Measurements from ENCODE around the gene CRIM1. TPM values are rescaled to one million over a fixed set of nuclear protein-coding genes. Genes with fewer than 3 reads are reported as not detected.

The CRIM1 gene
- total RNA-seq, 1 experiment from 2014 or later, result 21.4 TPM

DNA sequence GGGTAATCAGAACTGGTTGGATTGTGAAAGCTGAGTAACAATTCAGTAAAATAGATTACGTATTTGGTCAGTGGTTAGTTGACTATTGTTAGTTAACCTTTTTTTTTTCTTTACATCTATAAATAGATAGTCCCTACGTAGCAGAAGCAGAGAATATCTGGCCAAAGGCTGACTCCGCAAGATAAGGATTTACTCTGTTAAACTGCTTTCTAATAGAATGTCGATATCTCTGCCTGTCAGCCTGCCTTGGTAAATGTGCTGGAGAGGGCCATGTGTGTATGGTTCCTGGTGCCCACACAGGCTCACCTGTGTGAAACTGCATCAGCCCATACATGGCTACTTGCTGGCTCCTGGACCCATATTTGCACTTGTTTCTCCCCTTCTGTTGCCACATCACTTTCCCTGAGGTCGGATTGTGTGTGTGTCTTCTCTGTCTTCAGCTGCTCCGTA is 94.4 kb downstream of the CRIM1 start:
- DNase-seq, result no peak
- Histone ChIP-seq H3K36me3 (replicated peaks; ENCODE audit: control insufficient read depth, insufficient read depth, low read length) (peaks cover 4% of the 10 kb centered on the region), H3K4me3 (ENCODE audit: insufficient read depth, low read depth, low read length) (no peak overlapping the region), H3K27me3 (ENCODE audit: control insufficient read depth, insufficient read depth, low read length) (no peaks in the 10 kb centered on the region)

DNA sequence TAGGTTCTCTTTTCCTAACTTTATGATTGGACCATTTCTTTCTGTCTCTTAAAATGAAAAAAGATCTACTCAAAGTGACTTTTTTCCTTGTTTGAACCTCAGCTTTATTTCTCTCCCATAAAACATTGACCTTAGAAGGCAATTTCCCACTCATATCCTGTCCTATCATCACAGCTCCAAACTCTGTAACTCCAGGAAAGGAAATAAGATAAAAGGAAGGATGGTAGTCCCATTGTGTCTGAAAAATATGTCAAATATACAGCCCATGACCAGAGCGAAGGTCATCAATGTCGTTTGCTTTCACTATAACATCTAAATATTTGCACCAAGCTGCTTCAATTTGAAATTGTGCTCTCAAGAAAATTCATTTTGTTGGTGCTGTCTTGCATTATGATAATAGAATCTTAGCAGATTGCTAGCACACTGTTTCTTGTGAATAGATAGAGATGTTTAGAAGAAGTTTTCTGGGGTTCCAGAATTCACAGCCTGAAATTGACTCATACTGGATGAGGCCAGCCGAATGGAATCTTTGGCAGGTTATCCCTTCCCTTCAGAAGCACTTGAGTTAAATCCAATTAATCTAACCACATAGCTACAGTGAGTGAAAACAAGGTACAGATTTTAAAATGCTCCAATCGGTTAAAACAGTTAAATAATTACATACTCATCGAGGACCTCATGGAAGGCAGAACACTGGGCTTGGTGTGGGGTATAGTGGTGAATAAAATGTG is 95.1 kb downstream of the CRIM1 start:
- Histone ChIP-seq H3K36me3 (replicated peaks; ENCODE audit: control insufficient read depth, insufficient read depth, low read length) (peaks cover 3% of the 10 kb centered on the region), H3K4me3 (ENCODE audit: insufficient read depth, low read depth, low read length) (no peak overlapping the region), H3K27me3 (ENCODE audit: control insufficient read depth, insufficient read depth, low read length) (no peaks in the 10 kb centered on the region)
- DNase-seq, result no peak

DNA sequence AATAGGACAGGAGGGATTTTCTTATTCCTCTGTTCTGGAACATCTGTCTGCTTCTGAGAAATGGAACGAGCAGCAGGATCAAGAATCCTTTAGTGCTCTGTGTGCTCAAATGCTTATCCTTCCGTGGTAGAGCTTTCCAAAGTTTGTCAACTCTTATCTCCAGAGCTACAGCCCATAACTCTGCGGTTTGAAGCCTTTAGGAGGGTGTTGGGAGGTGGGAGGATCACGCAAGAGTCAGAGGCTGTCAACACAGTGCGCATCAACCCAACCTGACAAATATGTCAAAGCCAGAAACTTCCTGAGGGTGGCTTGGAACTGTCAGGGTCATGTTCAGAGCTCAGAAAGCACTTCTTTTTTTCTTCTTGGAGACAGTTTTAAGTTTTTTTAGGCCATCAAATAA is 95.9 kb downstream of the CRIM1 start:
- Histone ChIP-seq H3K4me3 (ENCODE audit: insufficient read depth, low read depth, low read length) (no peak overlapping the region), H3K27me3 (ENCODE audit: control insufficient read depth, insufficient read depth, low read length) (no peaks in the 10 kb centered on the region), H3K36me3 (replicated peaks; ENCODE audit: control insufficient read depth, insufficient read depth, low read length) (peaks cover 3% of the 10 kb centered on the region)
- DNase-seq, result no peak

DNA sequence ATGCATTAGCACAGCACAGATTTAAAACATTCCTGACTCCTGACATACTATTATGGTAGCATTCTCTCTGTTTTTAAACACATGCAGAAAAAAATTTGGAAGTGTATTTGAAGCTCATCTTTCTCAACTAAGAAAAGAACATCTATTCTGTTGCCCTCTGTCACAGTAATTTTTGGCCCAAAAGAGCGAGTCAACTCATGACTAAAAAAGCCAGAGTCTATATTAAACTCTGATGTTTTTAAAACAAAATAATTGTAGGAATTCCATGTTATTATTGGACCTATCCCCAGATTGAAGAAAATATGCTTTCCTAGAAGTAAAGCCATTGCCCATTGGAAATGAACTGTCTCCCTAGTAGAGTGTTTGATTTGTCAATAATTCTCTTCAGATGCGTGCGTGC is 96.7 kb downstream of the CRIM1 start:
- DNase-seq, result no peak
- Histone ChIP-seq H3K4me3 (ENCODE audit: insufficient read depth, low read depth, low read length) (no peak overlapping the region), H3K36me3 (replicated peaks; ENCODE audit: control insufficient read depth, insufficient read depth, low read length) (peaks cover 3% of the 10 kb centered on the region), H3K27me3 (ENCODE audit: control insufficient read depth, insufficient read depth, low read length) (no peaks in the 10 kb centered on the region)

DNA sequence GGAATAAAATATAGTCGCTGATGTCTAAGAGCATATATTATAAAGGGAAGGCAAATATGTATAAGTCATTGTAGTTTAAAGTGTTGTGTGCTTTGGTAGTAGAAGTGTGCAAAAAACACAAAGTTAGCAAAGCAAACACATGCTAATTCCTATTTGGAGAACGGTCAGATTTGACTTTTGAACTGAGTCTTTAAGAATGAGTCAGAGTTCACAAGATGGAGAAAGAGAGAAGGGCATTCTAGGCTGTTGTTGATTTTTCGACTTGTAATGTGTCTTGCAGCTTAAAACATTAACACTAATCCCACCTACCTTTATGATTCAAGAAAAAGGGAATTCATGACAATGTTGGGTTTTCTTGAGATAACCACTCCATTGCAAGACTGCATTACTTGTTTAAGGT is 98.1 kb downstream of the CRIM1 start:
- no peak for DNase-seq
- H3K27me3 ChIP-seq (ENCODE audit: control insufficient read depth, insufficient read depth, low read length), result no peaks in the 10 kb centered on the region
- H3K36me3 ChIP-seq (replicated peaks; ENCODE audit: control insufficient read depth, insufficient read depth, low read length), result no peaks in the 10 kb centered on the region; the same call in 1 of the 2 replicates
- no peak overlapping the region for H3K4me3 ChIP-seq (ENCODE audit: insufficient read depth, low read depth, low read length)

DNA sequence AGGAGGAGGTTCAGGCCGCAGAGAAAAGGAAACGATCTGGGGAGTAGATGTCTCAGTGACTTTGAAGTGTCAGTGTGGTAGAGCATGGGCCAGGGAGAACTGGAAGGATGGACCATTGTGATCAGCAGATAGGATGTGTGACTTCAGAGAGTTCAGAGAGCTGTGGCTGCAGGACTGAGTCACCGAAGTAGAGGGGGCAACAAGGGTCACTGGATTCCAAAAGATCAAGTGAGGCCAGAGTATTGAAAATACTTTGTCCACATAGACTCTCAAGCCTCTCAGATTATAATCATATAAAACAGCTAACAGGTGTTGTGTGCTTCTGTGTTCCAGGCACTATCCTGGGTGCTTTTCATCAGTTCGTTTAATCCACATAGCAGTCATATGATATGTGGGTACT is 99.4 kb downstream of the CRIM1 start:
- no peak for DNase-seq
- no peaks in the 10 kb centered on the region for H3K27me3 ChIP-seq (ENCODE audit: control insufficient read depth, insufficient read depth, low read length)
- H3K4me3 ChIP-seq (ENCODE audit: insufficient read depth, low read depth, low read length), result no peak overlapping the region
- no peaks in the 10 kb centered on the region for H3K36me3 ChIP-seq (replicated peaks; ENCODE audit: control insufficient read depth, insufficient read depth, low read length)

DNA sequence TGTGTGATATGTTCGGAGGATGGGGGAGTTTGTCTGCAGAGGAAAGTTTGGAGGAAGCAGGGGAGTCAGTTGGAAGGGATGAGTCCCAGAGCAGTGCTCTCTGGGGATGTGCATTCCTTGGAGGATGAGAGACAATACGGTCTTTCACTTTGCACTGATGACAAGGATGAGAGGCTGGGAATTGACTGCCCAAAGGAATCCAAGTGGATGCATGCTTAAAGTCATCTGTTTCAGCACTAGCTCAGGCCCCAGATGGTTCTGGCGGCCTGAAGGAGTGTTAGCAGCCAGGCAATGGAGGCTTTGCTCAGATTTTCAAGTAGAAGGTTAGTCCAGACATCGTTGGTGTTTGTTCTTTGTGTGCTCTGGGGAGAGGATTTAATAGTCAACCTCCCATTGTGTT is 100.2 kb downstream of the CRIM1 start:
- Histone ChIP-seq H3K36me3 (replicated peaks; ENCODE audit: control insufficient read depth, insufficient read depth, low read length) (no peaks in the 10 kb centered on the region), H3K4me3 (ENCODE audit: insufficient read depth, low read depth, low read length) (no peak overlapping the region), H3K27me3 (ENCODE audit: control insufficient read depth, insufficient read depth, low read length) (no peaks in the 10 kb centered on the region)
- no peak for DNase-seq

DNA sequence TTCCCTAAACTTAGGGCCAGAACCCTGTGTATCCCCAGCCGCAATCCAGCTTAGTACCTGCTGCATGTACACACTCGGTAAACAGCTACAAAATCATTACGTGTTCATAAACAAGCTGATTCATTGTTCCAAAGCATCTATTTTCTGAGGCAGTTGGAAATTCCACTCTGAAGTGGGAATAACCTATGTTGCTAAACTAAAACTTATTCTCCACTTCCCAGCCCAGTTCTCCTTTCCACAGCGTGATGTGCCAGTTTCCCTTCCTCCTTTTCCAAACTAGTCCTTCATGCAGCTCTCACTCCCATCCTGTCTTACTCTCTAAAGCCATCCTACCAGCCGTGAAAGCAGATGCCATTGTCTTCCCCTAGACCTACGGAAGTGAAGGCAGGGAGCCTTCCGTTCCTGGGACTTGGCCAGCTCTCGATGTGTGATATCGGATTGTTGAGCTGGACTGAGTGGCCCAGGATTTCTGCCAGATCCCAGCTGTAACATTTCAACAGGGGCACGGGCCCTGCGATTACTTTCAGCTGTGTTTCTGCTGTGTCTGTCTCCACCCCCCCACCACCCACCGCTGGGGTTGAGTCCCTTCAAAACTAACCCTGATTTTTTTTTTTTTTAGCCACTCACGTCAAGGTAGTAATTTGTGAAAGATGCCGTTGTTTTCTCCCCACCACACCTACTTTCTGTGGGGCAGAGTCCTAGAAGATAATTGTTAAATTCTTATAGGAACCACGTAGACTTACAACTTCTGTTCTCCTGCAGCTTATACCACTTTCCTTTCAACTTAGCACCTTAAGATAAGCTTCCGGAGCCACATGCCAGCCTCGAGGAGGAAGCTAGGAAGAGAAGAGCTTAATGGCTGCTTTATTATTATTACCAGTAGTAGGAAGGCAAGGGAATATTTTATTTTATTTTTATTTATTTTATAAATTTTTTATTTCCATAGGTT is 100.9 kb downstream of the CRIM1 start:
- Histone ChIP-seq H3K4me3 (ENCODE audit: insufficient read depth, low read depth, low read length) (no peak overlapping the region), H3K27me3 (ENCODE audit: control insufficient read depth, insufficient read depth, low read length) (no peaks in the 10 kb centered on the region), H3K36me3 (replicated peaks; ENCODE audit: control insufficient read depth, insufficient read depth, low read length) (no peaks in the 10 kb centered on the region)
- no peak for DNase-seq

DNA sequence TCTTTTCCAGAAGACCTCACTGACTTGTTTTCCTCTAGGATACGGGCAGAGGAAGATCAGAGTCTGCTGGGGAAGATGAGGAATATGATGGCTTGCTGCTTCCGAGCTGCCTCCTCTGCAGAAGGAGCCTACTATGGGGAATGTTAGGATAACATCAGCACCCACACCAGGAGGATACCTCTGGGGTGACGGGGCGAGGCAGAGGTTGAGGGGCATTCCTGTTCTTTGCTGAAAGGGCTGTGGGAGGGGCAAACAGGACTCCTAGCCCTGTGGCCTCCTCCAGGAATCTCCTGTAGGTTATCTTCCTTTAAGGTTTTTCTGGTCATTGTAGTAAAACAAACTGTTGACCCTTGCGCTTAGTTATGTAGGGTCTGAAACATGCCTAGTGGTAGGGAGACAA is 102.5 kb downstream of the CRIM1 start:
- Histone ChIP-seq H3K4me3 (ENCODE audit: insufficient read depth, low read depth, low read length) (no peak overlapping the region), H3K36me3 (replicated peaks; ENCODE audit: control insufficient read depth, insufficient read depth, low read length) (no peaks in the 10 kb centered on the region), H3K27me3 (ENCODE audit: control insufficient read depth, insufficient read depth, low read length) (no peaks in the 10 kb centered on the region)
- no peak for DNase-seq

DNA sequence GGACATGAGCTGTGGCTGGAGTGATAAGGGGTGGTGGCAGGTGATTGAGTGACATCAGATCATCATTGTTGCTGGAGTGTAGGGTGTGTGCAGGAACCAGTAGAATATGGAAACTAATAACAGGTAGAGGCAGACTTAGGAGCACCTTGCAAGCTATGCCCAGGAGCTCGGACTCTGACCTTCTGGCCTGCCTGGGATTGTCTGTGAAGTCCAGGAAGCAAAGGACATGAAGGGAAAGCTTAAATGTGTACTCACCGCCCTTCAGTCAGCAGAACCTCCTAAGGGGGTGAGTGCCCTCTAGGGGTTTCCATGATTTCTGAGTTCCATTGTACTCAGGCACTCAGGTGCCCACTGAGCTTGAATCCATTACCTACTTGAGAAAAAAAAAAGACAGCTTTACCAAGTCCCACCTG is 104.2 kb downstream of the CRIM1 start:
- H3K36me3 ChIP-seq (replicated peaks; ENCODE audit: control insufficient read depth, insufficient read depth, low read length), result peaks cover 1% of the 10 kb centered on the region
- peak; percentile 49 for DNase-seq
- H3K4me3 ChIP-seq (ENCODE audit: insufficient read depth, low read depth, low read length), result no peak overlapping the region
- no peaks in the 10 kb centered on the region for H3K27me3 ChIP-seq (ENCODE audit: control insufficient read depth, insufficient read depth, low read length)

DNA sequence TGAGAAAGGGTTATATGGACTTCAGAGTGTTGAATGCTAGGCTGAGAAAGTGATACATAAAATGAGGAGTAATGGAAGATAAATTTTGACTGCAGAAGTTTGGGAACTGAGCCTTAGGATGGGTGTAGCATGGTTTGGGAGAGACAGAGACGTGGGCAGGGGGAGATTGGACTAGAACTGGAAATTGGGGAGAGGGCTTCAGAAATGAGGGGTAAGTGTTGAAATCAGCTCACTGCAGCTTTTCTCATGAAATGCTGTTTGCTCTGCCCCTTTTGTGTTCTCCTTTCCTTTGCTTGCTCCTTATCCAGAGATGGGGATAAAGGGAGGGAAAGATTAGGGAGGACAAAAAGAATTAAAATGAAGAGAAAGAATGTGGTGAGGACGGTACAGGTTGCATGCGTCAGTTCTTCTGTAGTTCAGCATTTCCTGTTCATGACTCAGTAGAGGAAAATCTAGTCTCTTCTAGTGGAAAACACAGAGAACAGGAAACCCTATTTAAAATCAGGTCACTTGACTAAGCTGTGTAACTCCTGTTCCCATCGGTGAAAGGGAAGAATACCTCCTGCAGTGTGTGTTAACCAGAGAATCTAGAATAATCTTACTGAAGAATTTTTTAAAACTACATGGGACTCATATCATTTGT is 105.6 kb downstream of the CRIM1 start:
- no peaks in the 10 kb centered on the region for H3K27me3 ChIP-seq (ENCODE audit: control insufficient read depth, insufficient read depth, low read length)
- peaks cover 3% of the 10 kb centered on the region for H3K36me3 ChIP-seq (replicated peaks; ENCODE audit: control insufficient read depth, insufficient read depth, low read length)
- H3K4me3 ChIP-seq (ENCODE audit: insufficient read depth, low read depth, low read length), result no peak overlapping the region
- DNase-seq, result peak; percentile 12

DNA sequence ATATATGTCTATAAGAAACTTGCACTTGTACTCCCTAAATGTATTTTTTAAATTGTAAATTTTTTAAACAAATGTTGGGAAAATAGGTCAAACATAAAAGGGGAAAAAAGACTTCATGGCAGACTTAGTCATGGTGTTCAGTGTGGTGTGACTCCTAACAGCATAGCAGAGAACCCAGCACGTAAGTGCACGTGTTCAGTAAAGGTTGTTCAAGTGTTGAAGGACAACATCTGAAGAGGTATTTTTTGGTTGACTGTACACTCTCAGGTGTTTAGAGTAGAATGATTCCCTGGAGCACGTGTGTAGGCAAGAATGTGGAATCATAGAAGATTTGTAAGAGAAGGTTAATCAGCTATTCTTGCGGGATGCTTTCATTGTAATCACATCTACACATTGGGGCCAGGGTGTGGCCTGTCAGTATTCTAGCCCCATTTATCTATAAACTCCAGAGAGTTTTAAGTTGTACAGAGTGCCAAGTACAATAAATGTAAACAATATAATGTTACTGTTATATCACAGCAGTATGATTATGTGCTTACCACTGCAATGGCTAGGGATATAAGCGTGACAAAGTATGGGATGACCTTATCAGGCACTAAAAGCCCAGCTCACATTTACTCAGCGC is 106.8 kb downstream of the CRIM1 start:
- no peak for DNase-seq
- Histone ChIP-seq H3K27me3 (ENCODE audit: control insufficient read depth, insufficient read depth, low read length) (no peaks in the 10 kb centered on the region), H3K4me3 (ENCODE audit: insufficient read depth, low read depth, low read length) (no peak overlapping the region), H3K36me3 (replicated peaks; ENCODE audit: control insufficient read depth, insufficient read depth, low read length) (peaks cover 3% of the 10 kb centered on the region)

DNA sequence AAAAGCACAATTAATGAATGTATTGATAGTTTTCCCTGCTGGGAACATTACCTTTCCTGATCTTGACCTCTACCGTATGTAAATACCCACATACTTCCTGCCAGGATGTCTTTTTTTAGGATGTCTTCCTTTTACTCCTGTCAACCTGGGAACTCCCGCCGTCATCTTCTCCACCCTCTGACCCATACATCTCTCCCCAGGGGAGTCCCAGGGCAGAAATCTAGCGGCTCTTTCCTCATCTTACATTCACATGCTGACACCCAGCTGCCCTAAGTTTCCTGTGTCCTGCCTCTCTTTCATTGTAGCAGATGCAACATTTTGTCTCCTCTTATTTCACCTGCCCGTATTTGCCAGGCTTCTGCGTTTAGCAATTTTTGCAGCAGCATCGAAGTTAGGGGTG is 107.8 kb downstream of the CRIM1 start:
- Histone ChIP-seq H3K4me3 (ENCODE audit: insufficient read depth, low read depth, low read length) (no peak overlapping the region), H3K27me3 (ENCODE audit: control insufficient read depth, insufficient read depth, low read length) (no peaks in the 10 kb centered on the region), H3K36me3 (replicated peaks; ENCODE audit: control insufficient read depth, insufficient read depth, low read length) (peaks cover 3% of the 10 kb centered on the region)
- peak; percentile 13 for DNase-seq

DNA sequence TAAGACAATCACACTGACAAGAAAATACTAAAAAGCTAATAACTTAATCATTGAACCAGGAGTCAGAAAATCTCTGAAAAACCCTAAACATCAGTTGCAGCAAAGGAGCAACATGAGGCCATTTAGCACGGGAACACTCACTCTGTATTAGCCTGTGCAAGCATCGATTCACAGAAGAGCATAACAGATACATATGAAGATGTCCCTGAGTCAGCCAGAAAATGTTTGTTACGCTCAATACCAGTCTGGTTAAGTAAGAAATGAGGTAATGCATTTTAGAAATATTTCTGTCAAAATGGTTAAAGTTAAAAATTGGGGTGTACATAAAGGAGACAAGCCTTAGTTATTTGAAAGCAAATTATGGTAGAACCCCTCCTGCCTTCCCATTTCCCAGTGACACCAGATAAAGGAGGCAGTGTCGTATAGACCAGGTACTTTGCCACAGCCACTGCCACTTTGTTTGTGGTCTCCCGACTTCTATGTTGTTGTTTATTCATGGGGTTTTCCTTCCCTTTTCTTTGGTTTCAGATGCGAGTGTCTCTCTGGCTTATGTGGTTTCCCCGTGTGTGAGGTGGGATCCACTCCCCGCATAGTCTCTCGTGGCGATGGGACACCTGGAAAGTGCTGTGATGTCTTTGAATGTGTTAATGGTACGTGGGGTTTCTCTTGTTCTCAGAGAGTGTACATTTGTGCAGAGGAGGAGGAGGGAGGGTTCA is 108.6 kb downstream of the CRIM1 start:
- Histone ChIP-seq H3K27me3 (ENCODE audit: control insufficient read depth, insufficient read depth, low read length) (no peaks in the 10 kb centered on the region), H3K36me3 (replicated peaks; ENCODE audit: control insufficient read depth, insufficient read depth, low read length) (peaks cover 3% of the 10 kb centered on the region), H3K4me3 (ENCODE audit: insufficient read depth, low read depth, low read length) (no peak overlapping the region)
- no peak for DNase-seq
